CD4-positive, alpha-beta T cell treated with Interleukin-6 at 100 ng/mL for 8 hours (primary cell): ENCODE measurements around the gene SYDE1.
"Not testable (repeated sequence)": the region's sequence is repeated elsewhere in the genome, so short reads cannot be mapped to it uniquely, and the experiment has no call there.

Experiments
- DNase-seq: peaks from one replicate; pipeline ENCODE4 v3.0.0-alpha.2; 2020; ENCODE audit warnings: mixed read lengths, low spot score

The SYDE1 gene

DNA sequence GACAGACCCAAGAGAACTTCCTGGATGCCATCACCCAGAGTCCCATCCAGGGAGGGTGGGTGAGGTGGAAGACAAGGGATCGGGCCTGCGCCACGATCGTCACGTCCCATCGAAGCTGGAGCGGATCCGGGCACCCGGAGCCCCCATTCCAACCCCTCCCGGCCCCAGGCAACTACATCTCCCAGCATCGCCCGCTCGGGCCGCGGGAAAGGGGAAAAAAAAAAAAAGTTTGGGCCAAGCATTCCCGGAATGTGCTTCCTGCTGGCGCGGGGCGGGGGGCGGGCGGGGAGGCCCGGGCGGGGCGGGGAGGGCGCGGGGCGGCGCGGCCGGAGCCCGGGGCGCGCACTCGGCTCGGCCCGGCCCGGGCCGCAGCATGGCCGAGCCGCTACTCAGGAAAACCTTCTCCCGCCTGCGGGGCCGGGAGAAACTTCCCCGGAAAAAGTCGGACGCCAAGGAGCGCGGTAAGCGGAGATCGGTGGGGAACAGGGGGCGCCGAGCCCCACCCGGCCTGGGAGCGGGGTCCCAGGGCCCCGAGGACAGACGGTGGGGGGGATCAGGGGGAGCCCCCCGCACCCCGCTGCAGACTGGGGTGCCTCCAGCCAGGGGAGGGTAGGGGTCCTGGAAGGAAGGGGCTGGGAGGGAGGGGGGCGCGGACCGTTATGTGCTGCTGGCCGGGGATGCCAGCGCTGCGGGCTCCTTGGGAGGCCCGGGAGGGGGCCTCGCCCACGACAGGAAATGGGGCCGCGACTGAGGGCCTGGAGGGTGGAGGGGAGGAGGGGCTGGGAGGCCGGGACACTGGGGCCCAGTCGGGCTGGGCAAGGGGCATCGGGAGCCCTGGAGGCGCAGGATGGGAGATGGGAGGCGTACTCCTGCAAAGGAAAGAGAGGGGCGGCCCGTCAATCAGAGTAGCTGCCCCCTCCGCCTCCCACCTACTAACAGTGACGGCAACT, at the start of gene SYDE1:
SYDE1 (plus strand) TSS at position 341 of the 950 bp plus-strand sequence; CDS start at position 374, 33 bp downstream.
- no peak for DNase-seq

DNA sequence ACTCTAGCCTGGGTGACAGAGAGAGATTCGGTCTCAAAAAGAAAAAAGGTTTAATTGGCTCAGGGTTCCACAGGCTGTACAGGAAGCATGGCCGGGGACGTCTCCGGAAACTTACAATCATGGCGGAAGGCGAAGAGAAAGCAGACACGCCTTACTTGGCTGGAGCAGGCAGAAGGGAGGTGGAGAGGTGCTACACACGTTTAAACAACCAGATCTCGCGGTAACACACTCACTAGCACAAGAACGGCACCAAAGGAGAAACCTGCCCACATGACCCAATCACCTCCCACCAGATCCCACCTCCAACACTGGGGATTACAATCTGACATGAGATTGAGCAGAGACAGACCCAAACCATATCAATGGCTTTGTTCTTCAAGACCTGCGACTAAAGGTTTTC, 45.2 kb upstream of the SYDE1 start:
- DNase-seq = no peak

GRCh38 chr19:15070386-15070785, 36.8 kb upstream of the SYDE1 start:
- DNase-seq = not testable (repeated sequence)

DNA sequence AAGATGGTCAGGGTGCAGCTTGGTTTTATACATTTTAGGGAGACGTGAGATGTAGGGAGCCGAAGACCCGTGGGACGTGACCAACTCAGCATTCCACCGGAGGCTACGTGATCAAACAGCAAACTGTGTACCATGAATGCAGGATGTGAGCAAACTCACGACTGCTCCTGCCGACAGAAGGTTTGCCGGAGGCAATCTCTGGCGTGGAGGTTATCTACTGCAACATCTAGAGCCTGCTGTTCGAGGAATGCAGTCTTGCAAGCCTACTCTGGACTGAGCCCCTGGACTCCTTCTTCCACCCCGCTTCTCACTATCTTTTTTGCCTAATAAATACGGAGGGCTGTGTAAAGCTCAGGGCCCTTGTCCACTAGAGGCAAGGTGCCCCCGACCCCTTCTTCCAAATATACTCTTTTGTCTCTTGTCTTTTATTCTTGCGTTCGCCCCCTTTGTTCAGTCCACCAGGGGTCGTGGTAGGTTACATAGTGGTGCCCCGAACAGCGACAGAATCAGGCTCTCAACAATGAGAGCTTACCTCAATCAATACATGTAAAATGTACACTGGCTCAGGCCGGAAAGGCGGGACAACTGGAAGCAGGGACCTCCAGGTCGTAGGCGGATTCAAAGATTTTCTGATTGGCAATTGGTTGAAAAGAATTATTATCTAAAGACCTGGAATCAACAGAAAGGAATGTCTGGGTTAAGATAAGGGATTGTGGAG, 34.1 kb upstream of the SYDE1 start:
- DNase-seq = no peak

GRCh38 chr19:15074371-15074770, 32.8 kb upstream of the SYDE1 start:
- DNase-seq = no peak

- no peak for DNase-seq
Measured at GRCh38 chr19:15075806-15076205, 31.4 kb upstream of the SYDE1 start.

DNA sequence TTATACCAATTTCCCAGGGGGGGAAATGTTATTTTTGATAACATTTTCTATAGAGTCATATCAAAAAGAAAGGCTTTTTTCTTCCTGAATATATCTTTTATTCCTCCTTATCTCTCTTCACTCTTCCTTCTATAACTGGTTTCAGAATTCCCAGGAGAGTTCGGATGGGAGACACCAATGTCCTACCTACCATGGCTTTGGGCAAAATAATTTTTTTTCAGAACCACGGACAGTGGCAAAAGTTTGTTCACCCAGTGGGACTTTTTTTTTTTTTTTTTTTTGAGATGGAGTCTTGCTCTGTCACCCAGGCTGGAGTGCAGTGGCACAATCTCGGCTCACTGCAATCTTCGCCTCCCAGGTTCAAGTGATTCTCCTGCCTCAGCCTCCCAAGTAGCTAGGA, 27.2 kb upstream of the SYDE1 start:
- not testable (repeated sequence) for DNase-seq

GRCh38 chr19:15081911-15082310, 25.3 kb upstream of the SYDE1 start, which contains the start of gene OR1I1:
Gene OR1I1 (plus strand): TSS chr19:15082211. CDS start chr19:15087066, 4,855 bp downstream.
- no peak for DNase-seq

- DNase-seq = no peak
Measured at GRCh38 chr19:15087182-15087581, 20.0 kb upstream of the SYDE1 start.

GRCh38 chr19:15091918-15092753, 15.1 kb upstream of the SYDE1 start:
- DNase-seq = peak; percentile 66

GRCh38 chr19:15093001-15093400, 14.2 kb upstream of the SYDE1 start:
- no peak for DNase-seq

GRCh38 chr19:15096223-15096622, 11.0 kb upstream of the SYDE1 start:
- no peak for DNase-seq

GRCh38 chr19:15097980-15098379, 9.2 kb upstream of the SYDE1 start:
- DNase-seq = not testable (repeated sequence)

DNA sequence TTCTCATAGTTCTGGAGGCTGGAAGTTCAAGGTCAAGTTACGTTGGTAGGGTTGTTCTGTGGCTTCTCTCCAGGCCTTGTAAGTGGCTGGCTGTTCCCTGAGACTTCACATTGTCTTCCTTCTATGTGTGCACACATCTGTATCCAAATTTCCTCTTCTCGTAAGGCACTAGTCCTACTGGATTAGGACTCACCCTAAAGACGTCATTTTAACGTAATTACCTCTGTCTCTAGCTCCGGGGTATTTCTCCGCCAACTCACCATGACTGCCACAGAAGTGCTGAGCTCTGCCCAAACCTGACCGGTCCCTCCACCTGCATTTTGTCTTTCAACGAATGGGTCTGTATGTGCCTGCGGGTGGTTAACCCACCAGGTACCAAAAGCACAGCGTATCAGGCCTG, 8.7 kb upstream of the SYDE1 start:
- DNase-seq = no peak

GRCh38 chr19:15099017-15099582, 8.1 kb upstream of the SYDE1 start:
- no peak for DNase-seq

DNA sequence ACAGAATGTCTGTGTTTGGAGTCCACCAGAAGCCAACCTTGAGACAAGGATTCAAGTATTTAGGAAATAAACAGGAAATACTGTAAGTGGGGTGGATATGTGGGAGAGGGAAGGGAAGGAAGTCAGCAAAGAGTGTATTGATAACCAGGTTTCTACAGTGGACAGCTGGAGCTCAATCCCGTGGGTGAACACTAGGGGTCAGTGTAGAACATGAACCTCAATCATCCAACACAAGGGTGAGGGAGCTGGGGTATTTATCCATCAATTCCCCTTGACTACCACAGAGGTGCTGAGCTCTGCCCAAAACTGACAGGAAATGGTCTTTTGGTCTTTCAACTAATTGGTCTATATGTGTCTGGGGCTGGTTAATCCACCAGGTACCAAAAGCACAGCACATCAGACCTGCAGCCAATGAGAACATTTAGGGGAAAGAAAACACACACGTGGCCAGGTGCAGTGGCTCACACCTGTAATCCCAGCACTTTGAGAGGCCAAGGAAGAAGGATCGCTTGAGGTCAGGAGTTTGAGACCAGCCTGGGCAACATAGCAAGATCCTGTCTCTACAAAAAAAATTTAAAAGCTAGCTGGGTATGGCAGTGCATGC, 5.6 kb upstream of the SYDE1 start:
- DNase-seq = peak; percentile 36

GRCh38 chr19:15104003-15104402, 3.2 kb upstream of the SYDE1 start:
- DNase-seq = no peak

DNA sequence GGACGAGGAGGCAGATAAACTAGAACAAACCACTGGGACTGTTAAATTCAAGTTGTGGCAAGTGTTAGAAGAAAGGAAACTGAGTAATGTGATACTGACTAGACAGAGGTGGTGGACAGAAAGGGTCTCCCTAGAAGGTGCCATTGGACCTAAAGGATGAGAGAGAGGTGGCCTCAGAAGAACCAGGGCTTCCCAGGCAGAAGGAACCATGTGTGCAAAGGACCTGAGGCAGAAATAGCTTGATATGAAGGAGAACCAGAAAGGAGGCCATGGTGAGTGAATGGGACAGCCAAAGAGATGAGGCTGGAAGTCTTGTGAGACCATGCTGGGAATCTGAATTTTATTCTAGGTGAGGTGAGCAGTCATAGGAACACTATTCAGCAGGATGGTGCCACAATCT, 2.8 kb upstream of the SYDE1 start:
- DNase-seq = no peak

DNA sequence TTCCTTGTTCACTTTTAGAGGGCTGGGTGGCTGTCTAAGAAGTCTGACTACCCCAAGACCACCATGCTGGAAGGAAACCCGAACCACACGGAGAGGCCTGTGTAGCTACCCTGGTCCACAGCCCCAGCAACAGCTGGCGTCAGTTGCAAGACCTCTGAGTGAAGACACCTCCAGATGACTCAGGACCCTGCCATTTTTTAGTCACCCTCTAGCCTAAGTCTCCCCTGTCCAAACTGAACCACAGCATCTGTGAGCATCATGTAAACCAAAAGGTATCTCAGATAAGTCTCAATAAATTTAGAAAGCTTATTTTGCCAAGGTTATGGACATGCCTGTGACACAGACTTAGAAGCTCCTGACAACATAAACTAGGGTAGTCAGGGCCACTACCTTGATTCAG, 2.2 kb upstream of the SYDE1 start:
- no peak for DNase-seq

GRCh38 chr19:15108145-15108844, 1.1 kb downstream of the SYDE1 start:
- DNase-seq = no peak
